H1 (cell line): Measurements from ENCODE around the gene FARP2.

Experiments
- CTCF ChIP-seq, 3 experiments: IDR thresholded peaks; 1 replicate in 2 of 3; 2 replicates in 1 of 3; pipeline versions ENCODE4 v1.5.1 to v1.6.1; 2011; ENCODE audit warnings: low read length in 3 of 3, mild to moderate bottlenecking in 3 of 3, inconsistent platforms in 2 of 3, low read depth in 1 of 3, moderate library complexity in 1 of 3; ENCODE audit not compliant: insufficient read depth in 1 of 3; ENCODE audit errors: control extremely low read depth in 1 of 3
- EP300 ChIP-seq, 2 experiments: IDR thresholded peaks; 1 replicate in 1 of 2; 2 replicates in 1 of 2; pipeline ENCODE4 v1.6.1; 2011 to 2012; ENCODE audit warnings: low read depth in 2 of 2, low read length in 2 of 2, mild to moderate bottlenecking in 2 of 2, borderline replicate concordance in 1 of 2, inconsistent platforms in 1 of 2, moderate library complexity in 1 of 2
- EZH2 ChIP-seq: fragments of 200-600 bp; sonication (generic); IDR thresholded peaks from 2 replicates; pipeline ENCODE4 v1.7.1; 2012; ENCODE audit warnings: low read depth, mild to moderate bottlenecking, moderate library complexity, low read length, inconsistent platforms; ENCODE audit not compliant: severe bottlenecking
- GABPA ChIP-seq: IDR thresholded peaks from 2 replicates; pipeline ENCODE4 v1.6.1; 2011; ENCODE audit warnings: mild to moderate bottlenecking, low read length, moderate library complexity, borderline replicate concordance; ENCODE audit not compliant: insufficient read depth
- KDM1A ChIP-seq: fragments of 200-600, 300-600 bp; sonication (generic); IDR thresholded peaks from 2 replicates; pipeline ENCODE4 v1.7.1; 2016; ENCODE audit warnings: mild to moderate bottlenecking, low read length, borderline replicate concordance
- POLR2A ChIP-seq, 2 experiments: IDR thresholded peaks; 1 replicate in 1 of 2; 2 replicates in 1 of 2; pipeline ENCODE4 v1.6.1; 2011; ENCODE audit warnings: low read depth in 2 of 2, low read length in 2 of 2, mild to moderate bottlenecking in 2 of 2; ENCODE audit errors: control extremely low read depth in 1 of 2
- SAP30 ChIP-seq: fragments of 300-600 bp; sonication (generic); IDR thresholded peaks from 2 replicates; pipeline ENCODE4 v1.7.1; 2012; ENCODE audit warnings: low read length, moderate library complexity, mild to moderate bottlenecking, inconsistent platforms; ENCODE audit not compliant: insufficient read depth, insufficient replicate concordance
- SIN3A ChIP-seq, 2 experiments: IDR thresholded peaks in 1 of 2; conservative IDR thresholded peaks in 1 of 2; 2 replicates each; pipeline ENCODE4 v1.6.1; 2011 to 2012; ENCODE audit warnings: low read length in 2 of 2, improper control_type of control experiment in 1 of 2, low read depth in 1 of 2, mild to moderate bottlenecking in 1 of 2
- SP1 ChIP-seq: IDR thresholded peaks from 2 replicates; pipeline ENCODE4 v1.6.1; 2011; ENCODE audit warnings: low read depth, low read length
- TAF1 ChIP-seq: IDR thresholded peaks from 2 replicates; pipeline ENCODE4 v1.6.1; 2011; ENCODE audit warnings: mild to moderate bottlenecking, low read depth, low read length
- TCF12 ChIP-seq: IDR thresholded peaks from 2 replicates; pipeline ENCODE4 v1.6.1; 2011; ENCODE audit warnings: low read depth, mild to moderate bottlenecking, low read length
- TEAD4 ChIP-seq: IDR thresholded peaks from 2 replicates; pipeline ENCODE4 v1.6.1; 2012; ENCODE audit warnings: low read depth, low read length, inconsistent platforms, mixed read lengths
- YY1 ChIP-seq: IDR thresholded peaks from 2 replicates; pipeline ENCODE4 v1.6.1; 2011; ENCODE audit warnings: low read depth, mild to moderate bottlenecking, low read length

DNA sequence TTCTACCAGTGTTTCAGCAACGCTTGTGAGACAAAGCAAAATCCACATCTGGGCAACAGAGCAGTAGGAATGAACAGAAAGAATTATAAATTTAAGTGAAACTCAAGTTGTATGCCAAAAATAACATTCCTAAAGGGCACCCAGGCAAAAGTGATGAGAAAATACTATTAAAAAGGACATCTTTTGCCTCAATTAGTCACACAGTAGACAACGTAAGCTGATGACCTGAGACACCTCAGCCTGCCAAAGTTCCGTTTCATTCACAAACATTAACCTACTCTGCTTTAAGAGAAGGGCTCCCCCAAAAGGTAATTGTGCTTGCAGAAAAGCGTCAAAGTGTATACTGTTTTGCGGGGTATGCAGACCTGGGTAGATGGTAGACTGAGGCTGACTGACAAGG, 47.8 kb upstream of the FARP2 start:
- TF ChIP-seq CTCF (IDR thresholded peaks at IDR 0.05; ENCODE audit: control extremely low read depth in 1 of 3, insufficient read depth in 1 of 3, low read depth in 1 of 3, low read length in 3 of 3) = no peak
- no peak for TF ChIP-seq TCF12
- no peak for TF ChIP-seq SP1
- TF ChIP-seq TAF1 = no peak
- TF ChIP-seq EZH2 = no peak
- TF ChIP-seq GABPA = no peak
- no peak for TF ChIP-seq KDM1A
- no peak for TF ChIP-seq SAP30
- no peak for TF ChIP-seq EP300 (IDR thresholded peaks at IDR 0.05; ENCODE audit: borderline replicate concordance in 1 of 2, low read depth in 2 of 2, low read length in 2 of 2)
- no peak for TF ChIP-seq POLR2A (IDR thresholded peaks at IDR 0.05; ENCODE audit: control extremely low read depth in 1 of 2, low read depth in 2 of 2, low read length in 2 of 2)
- TF ChIP-seq YY1 = no peak
- no peak for TF ChIP-seq TEAD4
- no peak for TF ChIP-seq SIN3A (conservative IDR thresholded peaks at IDR 0.05 in 1 of 2, IDR thresholded peaks at IDR 0.05 in 1 of 2; ENCODE audit: low read depth in 1 of 2, low read length in 2 of 2)
